ENCODE data around the gene ORC6.

Gene ORC6

DNA sequence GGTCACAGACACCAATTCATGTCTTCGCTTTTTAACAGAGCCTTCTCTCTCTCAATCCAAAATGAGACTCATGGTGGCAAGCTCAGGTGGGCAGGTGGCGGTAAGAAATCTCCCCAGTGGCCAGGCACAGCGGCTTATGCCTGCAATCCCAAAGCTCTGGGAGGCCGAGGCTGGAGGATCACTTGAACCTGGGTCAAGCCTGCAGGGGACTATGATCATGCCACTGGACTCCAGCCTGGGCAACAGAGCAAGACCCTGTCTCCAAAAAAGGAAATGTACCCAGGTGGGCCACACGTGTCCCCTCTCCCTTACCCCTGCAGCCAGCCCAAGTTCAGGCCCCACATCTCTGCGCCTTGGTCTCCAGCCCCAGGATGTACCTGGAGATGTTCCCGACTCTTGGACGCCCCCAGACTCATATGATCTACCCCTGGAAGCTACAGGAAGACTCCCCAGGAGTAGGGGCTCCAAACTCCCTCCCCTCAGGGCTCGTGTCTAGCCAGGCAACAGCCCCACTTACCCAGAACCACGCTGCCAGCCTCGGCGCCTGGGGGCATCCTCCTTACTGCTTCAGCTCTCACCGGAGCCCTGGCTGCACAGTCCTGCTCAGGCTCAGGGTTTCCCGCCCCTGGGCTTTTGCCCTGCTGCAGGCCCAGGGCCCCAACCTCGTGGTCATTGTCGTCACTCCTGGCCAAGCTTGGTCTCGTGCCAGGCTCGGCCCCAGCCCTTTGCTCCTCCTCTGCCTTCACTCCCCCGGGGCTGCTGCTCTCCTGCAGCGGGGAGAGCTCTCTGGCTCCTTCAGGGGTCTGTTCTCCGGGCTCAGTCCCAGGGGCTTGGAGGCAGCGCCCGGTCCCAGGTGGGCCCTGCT, 42.5 kb downstream of the ORC6 start:
- DNase-seq (ENCODE audit: low read depth), result no peak

DNA sequence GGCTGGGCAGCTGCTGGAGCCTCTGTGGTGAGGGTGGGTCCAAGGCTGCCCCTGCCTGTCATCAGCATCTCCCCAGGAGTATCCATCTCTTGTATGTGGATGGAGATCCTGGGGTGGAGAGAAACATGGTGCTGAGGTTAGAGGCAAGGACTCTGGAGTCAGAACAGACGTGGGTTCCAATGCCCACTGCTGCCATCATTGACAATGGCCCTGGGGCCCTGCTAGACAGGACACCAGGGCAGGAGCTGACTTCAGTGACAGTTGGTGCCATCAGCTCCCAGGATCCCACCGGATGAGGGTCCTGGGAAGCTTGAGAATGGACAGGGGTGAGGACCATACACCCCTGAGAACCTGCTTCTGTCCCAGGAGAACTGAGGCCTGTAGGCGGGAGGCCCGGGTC, 43.1 kb downstream of the ORC6 start:
- DNase-seq (ENCODE audit: low read depth), result no peak

DNA sequence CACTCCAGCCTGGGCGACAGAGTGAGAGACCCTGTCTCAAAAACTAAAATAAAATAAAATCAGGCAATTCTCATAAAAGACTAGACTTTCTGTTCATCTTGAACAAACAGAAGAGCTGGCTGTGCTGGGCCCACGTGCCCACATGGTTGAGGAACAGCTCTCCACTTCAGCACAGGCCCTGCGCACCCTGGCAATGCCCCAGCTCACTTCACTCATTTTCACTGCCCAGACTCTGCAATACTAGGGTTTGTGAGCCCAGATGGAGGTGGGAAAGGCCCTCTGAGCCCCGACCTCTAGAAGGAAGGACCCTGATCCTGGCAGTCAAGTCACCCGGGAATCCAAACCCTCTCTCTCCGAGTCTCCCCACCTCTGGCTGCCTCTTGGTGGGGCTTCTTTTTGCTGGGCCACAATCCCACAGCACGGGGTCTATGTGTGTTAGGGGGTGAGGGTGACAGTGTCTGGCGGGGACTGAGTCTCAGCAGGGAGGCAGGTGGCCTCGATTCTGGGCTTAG, 43.9 kb downstream of the ORC6 start:
- DNase-seq (ENCODE audit: low read depth), result no peak

DNA sequence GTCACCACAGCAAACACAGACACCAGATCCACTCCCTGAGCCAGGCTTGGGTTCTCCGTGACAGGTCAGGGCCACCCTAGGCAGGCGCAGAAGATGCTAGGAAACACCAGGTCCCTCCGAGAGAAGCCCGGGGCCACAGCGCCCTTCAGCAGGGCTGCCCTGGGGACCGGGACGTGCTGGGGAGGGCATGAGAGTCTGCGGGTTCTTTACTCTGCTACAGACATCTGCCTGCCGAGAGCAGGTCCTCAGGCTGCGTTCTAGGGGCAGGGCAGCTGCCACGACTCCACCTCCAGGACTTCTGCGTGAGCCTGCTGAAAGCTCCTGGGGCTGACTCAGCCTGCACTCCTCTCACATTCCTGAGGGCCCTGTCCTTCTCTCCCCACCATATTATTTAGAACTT, 47.2 kb downstream of the ORC6 start:
- DNase-seq (ENCODE audit: low read depth), result no peak

DNA sequence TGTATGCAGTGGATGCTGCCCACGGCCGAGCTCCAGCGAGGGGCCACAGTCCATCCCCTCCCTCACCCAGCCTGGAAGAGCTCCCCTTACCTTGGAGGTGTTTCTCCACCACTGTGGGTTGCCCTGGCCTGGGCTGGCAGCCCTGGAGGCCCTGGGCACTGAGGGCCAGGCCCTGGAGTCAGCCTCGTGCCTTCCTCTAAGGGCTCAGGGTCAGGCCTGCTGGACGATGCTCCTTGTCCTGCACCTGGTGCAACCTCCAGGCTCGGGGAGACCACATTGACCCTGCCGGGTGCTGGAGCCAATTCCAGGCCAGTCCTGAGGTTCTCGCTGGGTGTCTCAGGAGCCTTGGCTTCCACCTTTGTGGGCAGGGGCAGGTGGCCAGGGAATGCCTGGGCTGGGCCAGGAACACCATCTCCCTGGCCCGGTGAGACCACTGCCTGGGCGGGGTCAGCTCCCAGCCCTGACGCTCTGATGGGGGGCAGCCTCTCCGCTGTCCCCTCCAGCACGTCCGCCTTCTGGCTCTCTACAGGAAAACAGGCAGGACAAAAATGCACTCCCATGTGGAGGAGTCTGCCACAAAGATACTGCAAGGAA, 48.3 kb downstream of the ORC6 start:
- no peak for DNase-seq (ENCODE audit: low read depth)

DNA sequence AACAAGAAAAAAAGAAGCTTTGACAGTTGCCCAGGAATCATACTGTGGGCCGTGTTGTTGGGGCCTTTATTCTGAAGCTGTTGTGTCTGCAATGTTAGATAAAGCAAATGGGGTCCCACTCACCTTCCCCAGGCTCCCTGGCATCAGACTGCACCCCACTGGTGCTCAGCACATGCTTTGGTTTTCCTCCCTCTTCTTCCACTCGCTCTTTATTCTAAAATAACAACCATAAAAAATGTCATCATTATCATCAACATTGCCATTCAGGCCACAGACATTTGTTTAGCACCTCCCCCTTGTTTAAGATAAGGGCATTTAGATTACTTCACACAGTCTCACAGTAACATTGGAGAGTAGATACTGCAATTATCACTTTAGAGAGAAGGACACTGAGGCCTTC, 50.5 kb downstream of the ORC6 start:
- DNase-seq (ENCODE audit: low read depth), result no peak

DNA sequence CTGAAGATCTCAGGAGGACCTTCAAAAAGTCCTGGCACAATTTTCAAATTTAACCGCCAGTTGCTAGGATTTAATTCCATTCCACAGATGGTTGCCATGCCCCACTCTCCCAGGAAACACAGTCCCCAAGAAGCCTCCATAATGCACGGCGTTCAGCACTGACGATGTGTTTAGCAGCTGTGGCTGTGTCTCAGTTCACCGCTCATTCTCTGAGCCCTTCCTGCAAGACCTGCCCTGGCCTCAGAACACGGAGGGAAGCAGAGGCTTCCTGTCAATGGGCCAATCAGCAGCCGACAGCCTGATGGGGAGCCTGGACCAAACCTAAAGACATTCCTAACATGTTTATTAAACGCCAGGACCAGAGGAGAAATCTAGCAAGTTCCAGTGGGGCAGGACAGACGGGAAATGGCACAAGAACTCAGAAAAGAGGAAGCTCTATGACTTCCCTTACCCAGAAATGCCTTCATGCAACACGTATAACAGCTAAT, 53.8 kb downstream of the ORC6 start:
- DNase-seq (ENCODE audit: low read depth), result no peak

DNA sequence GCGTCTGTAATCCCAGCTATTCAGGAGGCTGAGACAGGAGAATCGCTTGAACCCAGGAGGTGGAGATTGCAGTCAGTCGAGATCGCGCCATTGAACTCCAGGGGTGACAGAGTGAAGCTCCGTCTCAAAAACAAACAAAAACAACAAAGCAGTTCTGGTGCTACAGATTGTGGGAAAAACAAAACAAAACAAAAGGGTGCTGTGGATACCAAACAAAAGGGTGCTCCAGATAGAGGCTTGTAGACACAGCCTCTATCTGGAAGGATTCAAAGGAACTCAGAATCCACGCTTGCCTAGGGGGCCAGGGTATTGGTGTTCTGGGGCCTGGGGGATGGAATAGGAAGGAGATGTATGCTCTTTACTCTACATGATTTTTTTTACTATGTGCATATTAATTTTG, 56.2 kb downstream of the ORC6 start:
- DNase-seq (ENCODE audit: low read depth), result no peak

DNA sequence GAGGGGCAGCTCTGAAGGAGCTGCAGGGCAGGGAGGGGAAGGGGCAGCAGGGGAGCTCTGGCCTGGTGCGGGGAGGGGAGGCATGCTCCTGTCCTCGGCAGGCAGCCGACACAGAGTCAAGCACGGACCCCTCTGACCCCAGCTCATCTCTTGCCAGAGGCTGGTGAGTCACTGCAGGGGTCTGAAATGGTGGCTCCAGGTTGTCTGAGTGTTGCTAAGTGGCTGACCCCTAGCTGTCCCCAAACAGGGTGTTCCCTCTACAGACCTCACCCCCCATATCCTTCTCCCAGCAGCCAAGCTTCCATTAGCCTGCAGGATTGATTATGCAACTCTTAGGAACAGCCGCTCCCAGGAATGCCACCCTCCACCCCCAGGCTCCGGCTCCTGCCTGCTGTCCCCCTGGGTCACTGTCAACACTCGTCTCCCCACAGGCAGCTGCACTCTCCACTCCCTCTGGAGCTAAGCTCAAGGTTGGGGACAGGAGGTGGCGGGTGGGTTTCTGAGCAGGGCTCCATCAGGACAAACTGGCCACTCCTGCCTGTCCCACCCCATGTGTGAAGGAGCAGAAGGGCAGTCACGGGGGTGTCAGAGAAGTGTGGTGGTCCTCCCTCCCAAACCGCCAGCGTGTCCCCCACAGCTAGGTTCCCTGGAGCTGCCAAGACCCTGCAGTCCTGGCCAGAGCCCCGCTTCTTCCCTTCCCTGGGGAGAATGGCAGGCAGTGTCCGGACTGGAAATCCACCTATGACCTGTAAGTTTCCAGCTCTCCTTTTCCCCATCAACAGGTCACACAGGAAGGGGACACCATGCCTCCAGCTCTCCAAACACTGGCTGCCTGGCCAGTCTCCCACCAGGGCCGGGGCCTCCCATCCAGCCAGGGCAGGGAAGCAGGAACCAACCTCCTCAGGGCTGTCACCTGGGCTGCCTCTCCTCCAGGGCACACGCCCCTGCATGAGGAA, 57.6 kb downstream of the ORC6 start:
- no peak for DNase-seq (ENCODE audit: low read depth)
